CD14-positive monocyte (primary cell): ENCODE results near the gene SLC25A11. TPM values are rescaled to one million over a fixed set of nuclear protein-coding genes. Genes with fewer than 3 reads are reported as not detected.

Experiments
- DNase-seq, 3 donors: peaks; one replicate each; pipeline ENCODE4 v3.0.0-alpha.2; 2011 to 2022
- H2AFZ ChIP-seq: 2 replicates; pipeline ENCODE4 v1.6.0; 2012; ENCODE audit warnings: mild to moderate bottlenecking, low read depth, low read length, inconsistent platforms; ENCODE audit not compliant: insufficient read depth, poor library complexity, severe bottlenecking
- H3K27ac ChIP-seq, 2 donors: 1 replicate in 1 of 2; 2 replicates in 1 of 2; pipeline ENCODE4 v1.5.1; 2012 to 2013; ENCODE audit warnings: low read length in 2 of 2, control low read depth in 1 of 2, inconsistent platforms in 1 of 2, low read depth in 1 of 2, mild to moderate bottlenecking in 1 of 2
- H3K27me3 ChIP-seq, 2 donors: one replicate each; pipeline versions ENCODE4 v1.6.0 to v1.6.1; 2011 to 2013; ENCODE audit warnings: low read length in 2 of 2; ENCODE audit not compliant: control insufficient read depth in 2 of 2, insufficient read depth in 2 of 2
- H3K36me3 ChIP-seq, 2 donors: replicated peaks in 1 of 2; 1 replicate in 1 of 2; 2 replicates in 1 of 2; pipeline versions ENCODE4 v1.5.1 to v1.6.1; 2012 to 2013; ENCODE audit warnings: low read length in 2 of 2, control low read depth in 1 of 2, inconsistent platforms in 1 of 2, mild to moderate bottlenecking in 1 of 2; ENCODE audit not compliant: insufficient read depth in 2 of 2, control insufficient read depth in 1 of 2
- H3K4me1 ChIP-seq, 2 donors: 1 replicate in 1 of 2; 2 replicates in 1 of 2; pipeline versions ENCODE4 v1.5.1 to v1.6.1; 2012 to 2013; ENCODE audit warnings: low read length in 2 of 2, control low read depth in 1 of 2, inconsistent platforms in 1 of 2, mild to moderate bottlenecking in 1 of 2, moderate library complexity in 1 of 2; ENCODE audit not compliant: insufficient read depth in 2 of 2, control insufficient read depth in 1 of 2
- H3K4me2 ChIP-seq: replicated peaks from 2 replicates; pipeline ENCODE3; 2012; ENCODE audit warnings: low read length, moderate library complexity, mild to moderate bottlenecking; ENCODE audit not compliant: poor library complexity, severe bottlenecking; ENCODE audit errors: extremely low read depth
- H3K4me3 ChIP-seq, 3 experiments: fragments of 200-600 bp in 1 of 3; sonication (generic) in 1 of 3; replicated peaks in 1 of 3; 1 replicate in 2 of 3; 2 replicates in 1 of 3; pipeline ENCODE4 v1.5.1; 2011 to 2013; ENCODE audit warnings: low read length in 3 of 3, mild to moderate bottlenecking in 3 of 3, control low read depth in 2 of 3, low read depth in 2 of 3, inconsistent platforms in 1 of 3, moderate library complexity in 1 of 3
- H3K79me2 ChIP-seq: 2 replicates; pipeline ENCODE4 v1.6.0; 2012; ENCODE audit warnings: mild to moderate bottlenecking, control low read depth, inconsistent platforms, low read length, moderate library complexity; ENCODE audit not compliant: insufficient read depth
- H3K9ac ChIP-seq: 2 replicates; pipeline ENCODE4 v1.6.0; 2017; ENCODE audit warnings: low read length, mild to moderate bottlenecking; ENCODE audit not compliant: insufficient read depth, poor library complexity, severe bottlenecking
- H3K9me3 ChIP-seq, 2 donors: replicated peaks in 1 of 2; 1 replicate in 1 of 2; 2 replicates in 1 of 2; pipeline versions ENCODE4 v1.5.1 to v1.6.1; 2012 to 2013; ENCODE audit warnings: low read length in 2 of 2, control low read depth in 1 of 2; ENCODE audit not compliant: control insufficient read depth in 1 of 2, insufficient read depth in 1 of 2
- H4K20me1 ChIP-seq: 2 replicates; pipeline ENCODE4 v1.6.0; 2012; ENCODE audit warnings: mild to moderate bottlenecking, low read length, control low read depth, moderate library complexity; ENCODE audit not compliant: insufficient read depth
- H3K27ac Mint-ChIP-seq, 7 donors: one replicate each; pipeline ENCODE4 v1.8.0; 2020; ENCODE audit warnings: mild to moderate bottlenecking in 7 of 7, mixed read lengths in 7 of 7, moderate library complexity in 6 of 7, inconsistent platforms in 2 of 7
- H3K27me3 Mint-ChIP-seq, 3 donors: one replicate each; pipeline ENCODE4 v1.8.0; 2021 to 2022; ENCODE audit warnings: low read depth in 3 of 3, mild to moderate bottlenecking in 3 of 3, mixed read lengths in 3 of 3, moderate library complexity in 3 of 3, inconsistent platforms in 1 of 3
- H3K36me3 Mint-ChIP-seq, 2 donors: one replicate each; pipeline ENCODE4 v1.8.0; 2020; ENCODE audit warnings: mixed read lengths in 2 of 2, inconsistent platforms in 1 of 2, mild to moderate bottlenecking in 1 of 2
- H3K4me1 Mint-ChIP-seq: one replicate; pipeline ENCODE4 v1.8.0; 2020; ENCODE audit warnings: mild to moderate bottlenecking, mixed read lengths
- H3K4me3 Mint-ChIP-seq, 2 donors: one replicate each; pipeline ENCODE4 v1.8.0; 2020; ENCODE audit warnings: mild to moderate bottlenecking in 2 of 2, mixed read lengths in 2 of 2, moderate library complexity in 1 of 2
- H3K9me3 Mint-ChIP-seq, 7 donors: one replicate each; pipeline ENCODE4 v1.8.0; 2020 to 2022; ENCODE audit warnings: mixed read lengths in 7 of 7, mild to moderate bottlenecking in 6 of 7, moderate library complexity in 6 of 7, inconsistent platforms in 2 of 7
- CTCF ChIP-seq: fragments of 200-600 bp; IDR thresholded peaks from one replicate; pipeline ENCODE4 v1.8.0; 2022; ENCODE audit warnings: antibody characterized with exemption, mild to moderate bottlenecking
- WGBS: methylation state at CpG from one replicate; pipeline ENCODE4 v1.1.5; 2013; ENCODE audit warnings: missing lambda C conversion rate; ENCODE audit not compliant: insufficient coverage; 5-methylcytosine and 5-hydroxymethylcytosine counted together
- intact Hi-C, 2 donors: fragments of 100-400 bp; cut with micrococcal nuclease; formaldehyde crosslinking; loops; one replicate each; pipeline versions ENCODE4 v1.15.0 to v1.15.1; 2023
- polyA plus RNA-seq, 3 donors: library from polyadenylated mRNA; depleted of rRNA in 1 of 3; unstranded in 2 of 3; stranded (reverse) in 1 of 3; fragments of 300-500 nt in 2 of 3; fragments of >200 nt in 1 of 3; fragmentation: Illumina TruSeq in 2 of 3; gene quantifications; 1 replicate in 2 of 3; 2 replicates in 1 of 3; pipeline ENCODE4 v1.2.3, GENCODE V29; 2012 to 2021

The SLC25A11 gene
- polyA plus RNA-seq, 3 donors = 65.2 to 138 (median 111) TPM

- 0% methylated on average over 31 of the region's 42 CpGs for WGBS
- H3K4me1 Mint-ChIP-seq = peaks cover 32% of the 10 kb centered on the region
- peaks cover 0 to 2% (median 0%) of the 10 kb centered on the region in 7 donors for H3K9me3 Mint-ChIP-seq
- peaks cover 33 to 58% of the 10 kb centered on the region in 2 donors for H3K4me1 ChIP-seq
- peaks cover 25 to 32% of the 10 kb centered on the region in 2 donors for H3K36me3 ChIP-seq
- peak overlapping the region; percentile 43 to 99 (median 67) for H3K4me3 ChIP-seq
- H3K4me2 ChIP-seq = peak overlapping the region; percentile 100
- no peak for TF ChIP-seq CTCF
- H3K9ac ChIP-seq = peak overlapping the region; percentile 71
- no peak overlapping the region for H3K4me3 Mint-ChIP-seq
- peaks cover 36% of the 10 kb centered on the region for H3K79me2 ChIP-seq
- no peaks in the 10 kb centered on the region for H4K20me1 ChIP-seq
- intact Hi-C loops = loop anchor here (1.0 to 2.0 kb wide), 4 partner anchors 18 to 66 kb away; partner anchors contain the start of genes PFN1 (in 1 of the 2), RNF167 (in 1 of the 2) and SLC25A11 (in 1 of the 2)
- H2AFZ ChIP-seq = peak overlapping the region; percentile 88
- peak; percentile 98 to 99 (median 98) for DNase-seq
- no peak overlapping the region for H3K27ac Mint-ChIP-seq
- peaks cover 41 to 44% of the 10 kb centered on the region in 2 donors for H3K36me3 Mint-ChIP-seq
- H3K27me3 Mint-ChIP-seq = peaks cover 0 to 4% (median 2%) of the 10 kb centered on the region in 3 donors
- H3K27me3 ChIP-seq = no peaks in the 10 kb centered on the region
- H3K9me3 ChIP-seq = no peaks in the 10 kb centered on the region
- peak overlapping the region; percentile 94 to 96 for H3K27ac ChIP-seq
Observed at GRCh38 chr17:4966844-4967538, 27.1 kb upstream of the SLC25A11 start.

- 93% methylated on average over 8 of the region's 15 CpGs for WGBS
- Mint-ChIP-seq H3K27ac (no peak overlapping the region), H3K9me3 (peaks cover 0 to 2% (median 0%) of the 10 kb centered on the region in 7 donors), H3K36me3 (peaks cover 33 to 42% of the 10 kb centered on the region in 2 donors), H3K27me3 (peaks cover 0 to 4% (median 0%) of the 10 kb centered on the region in 3 donors), H3K4me1 (peaks cover 25% of the 10 kb centered on the region), H3K4me3 (no peak overlapping the region)
- Histone ChIP-seq H4K20me1 (no peaks in the 10 kb centered on the region), H3K4me2 (no peak overlapping the region), H3K9me3 (no peaks in the 10 kb centered on the region), H3K27ac (peak overlapping the region; percentile 94 to 96), H3K27me3 (no peaks in the 10 kb centered on the region), H3K36me3 (peaks cover 19 to 24% of the 10 kb centered on the region in 2 donors), H3K4me1 (peaks cover 33 to 56% of the 10 kb centered on the region in 2 donors), H3K4me3 (no peak overlapping the region), H2AFZ (no peak overlapping the region), H3K79me2 (peaks cover 30% of the 10 kb centered on the region), H3K9ac (no peak overlapping the region)
- no peak for DNase-seq
- no peak for TF ChIP-seq CTCF
- intact Hi-C loops = no loop called here
Observed at GRCh38 chr17:4965311-4965986, 25.6 kb upstream of the SLC25A11 start.
